NCI-H1436 treated with DMSO at 0.1 percent for 48 hours (cell line): Measurements from ENCODE around the gene IL18RAP.

ENCODE experiments used
- DNase-seq: peaks from one replicate; lab custom pipeline; 2025; lab: John Stamatoyannopoulos, UW

The IL18RAP gene

GRCh38 chr2:102423368-102423767 lies 408 bp downstream of the IL18RAP start:
- no peak for DNase-seq

GRCh38 chr2:102424754-102425153 lies 1.8 kb downstream of the IL18RAP start:
- no peak for DNase-seq

DNA sequence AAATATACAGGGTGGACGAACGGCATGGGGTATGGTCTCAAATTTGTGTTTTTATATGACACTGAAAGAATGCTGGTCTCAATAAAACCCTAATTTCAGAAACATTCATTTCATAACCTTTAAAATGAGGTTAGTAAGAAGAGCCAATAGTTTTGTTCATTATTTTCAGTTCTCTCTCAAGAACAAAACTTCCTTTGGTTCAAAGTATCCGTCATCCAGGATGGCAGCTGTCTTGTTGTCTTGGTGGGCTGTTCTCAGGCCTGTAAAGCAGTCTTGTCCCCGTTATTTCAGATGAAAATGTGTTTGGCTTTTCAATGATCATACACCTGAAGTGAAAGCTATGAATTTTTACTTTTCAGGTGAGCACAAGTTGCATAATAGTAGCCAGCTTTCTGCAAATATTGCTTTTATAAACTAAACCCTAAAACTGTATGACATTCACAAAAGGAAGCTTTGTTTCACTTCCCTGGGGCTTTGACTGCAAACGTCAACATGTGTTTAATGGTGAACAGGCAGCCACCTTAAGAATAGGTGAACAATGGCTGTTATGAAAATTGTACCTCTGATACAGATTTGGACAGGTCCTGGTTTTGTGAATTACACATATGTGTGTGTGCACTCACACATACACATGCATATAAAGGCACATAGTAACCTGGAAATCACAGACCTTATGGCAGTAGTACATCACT lies 2.6 kb downstream of the IL18RAP start:
- no peak for DNase-seq

GRCh38 chr2:102427249-102427648 lies 4.3 kb downstream of the IL18RAP start:
- no peak for DNase-seq

GRCh38 chr2:102428573-102428972 lies 5.6 kb downstream of the IL18RAP start:
- no peak for DNase-seq

DNA sequence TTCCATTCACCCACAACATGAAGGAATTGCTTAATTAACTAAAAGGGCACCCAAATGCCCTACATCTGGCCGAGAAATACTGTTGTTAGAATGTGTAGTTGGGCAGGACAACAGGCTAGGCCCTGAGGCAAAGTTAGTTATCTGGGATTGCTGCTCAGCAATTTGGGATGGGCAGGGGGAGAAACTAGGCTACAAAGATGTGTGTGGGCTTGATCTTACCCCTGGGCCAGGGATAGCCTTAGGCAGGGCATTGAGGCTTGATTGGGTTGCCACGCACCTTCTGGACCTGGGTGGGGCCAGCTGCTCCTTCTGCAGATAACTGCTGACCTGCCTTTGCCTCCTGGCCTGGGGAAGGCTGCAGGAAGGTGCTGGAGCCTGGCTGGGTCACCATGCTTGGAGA lies 9.4 kb downstream of the IL18RAP start:
- no peak for DNase-seq

DNA sequence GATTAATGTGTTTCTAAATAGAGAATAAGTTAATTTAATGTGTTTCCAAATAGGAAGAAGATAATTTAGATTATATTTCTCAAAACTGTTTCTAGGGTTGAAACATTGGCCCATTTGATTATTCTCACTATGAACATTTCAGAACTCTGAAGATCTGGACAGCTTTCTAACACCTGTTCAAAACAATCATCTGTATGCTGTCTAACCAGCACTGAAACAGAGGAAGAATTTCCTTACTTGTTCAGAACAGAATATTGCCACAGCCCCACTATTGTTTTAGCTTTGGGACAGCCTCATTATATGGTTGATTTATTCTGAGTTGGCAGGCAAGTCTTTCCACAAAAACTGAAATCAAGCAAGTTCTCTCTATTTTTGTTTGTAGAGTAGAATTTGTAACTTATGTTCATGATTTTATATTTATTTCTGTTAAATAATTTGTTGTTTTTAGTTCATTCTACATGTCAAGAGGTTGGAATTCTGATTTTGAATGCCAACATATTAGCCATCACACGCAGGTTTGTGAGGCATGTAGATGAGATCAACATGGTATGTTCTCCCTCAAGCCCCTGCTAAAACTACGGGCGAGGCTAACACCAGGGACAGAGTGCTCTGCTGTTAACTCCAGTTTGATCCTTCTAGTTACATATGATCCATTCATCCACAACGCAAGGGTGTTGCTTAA lies 11.2 kb downstream of the IL18RAP start:
- no peak for DNase-seq

DNA sequence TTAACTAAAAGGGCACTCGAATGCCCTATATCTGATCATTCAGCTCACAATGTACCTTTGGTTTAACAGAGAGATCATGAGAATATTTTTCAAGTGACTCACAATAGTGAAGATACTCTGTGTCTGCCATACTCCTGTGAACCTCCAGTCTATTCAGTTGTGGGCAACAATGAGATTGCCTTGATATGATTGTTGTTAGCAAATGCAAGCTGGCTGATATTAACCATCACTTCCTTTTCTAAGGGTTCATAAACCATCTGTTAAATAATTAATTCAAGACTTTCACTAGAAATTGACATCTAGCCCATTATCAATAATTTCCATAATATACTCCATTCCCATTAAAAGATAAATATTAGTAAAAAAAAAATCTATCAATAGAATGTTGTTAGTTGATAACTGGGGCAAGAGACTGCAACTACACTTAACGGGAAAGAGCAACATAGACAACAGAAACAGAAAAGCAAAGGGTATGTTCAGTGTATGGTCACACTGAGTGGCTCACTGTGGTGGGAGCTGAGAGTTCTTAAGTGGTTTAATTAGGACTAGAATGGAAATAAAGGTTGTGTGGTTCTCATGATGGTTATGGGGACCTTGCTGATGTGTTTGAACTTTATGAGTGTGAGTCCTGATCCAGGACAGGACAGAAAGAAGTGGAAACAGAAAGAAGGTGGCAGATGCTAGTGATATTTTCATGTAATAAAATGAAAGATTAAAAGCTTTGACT lies 11.9 kb downstream of the IL18RAP start:
- DNase-seq: no peak

DNA sequence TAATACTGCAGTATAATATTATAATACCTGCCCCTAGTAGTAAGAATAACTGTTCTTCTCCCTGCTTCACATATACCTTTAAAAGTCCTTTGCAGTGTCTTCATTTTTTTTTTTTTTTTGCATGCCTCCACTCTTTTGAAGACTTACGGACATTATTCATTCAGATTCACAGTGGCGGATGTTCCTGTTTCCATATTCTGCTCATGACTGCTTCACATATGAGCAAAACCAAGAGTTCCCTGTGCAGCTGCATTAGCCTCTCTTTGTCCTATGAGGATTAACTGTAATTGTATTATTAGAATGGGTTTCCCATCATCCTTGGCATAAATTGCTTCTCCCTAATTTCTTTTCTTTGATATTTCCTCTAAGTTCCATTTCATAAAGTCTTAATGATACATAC lies 12.8 kb downstream of the IL18RAP start:
- DNase-seq: no peak

- DNase-seq: no peak
Observed at GRCh38 chr2:102436323-102436722, 13.4 kb downstream of the IL18RAP start.

GRCh38 chr2:102437122-102437521 lies 14.2 kb downstream of the IL18RAP start:
- no peak for DNase-seq

- DNase-seq: no peak
Observed at GRCh38 chr2:102438111-102438510, 15.2 kb downstream of the IL18RAP start.

- no peak for DNase-seq
Observed at GRCh38 chr2:102438578-102438977, 15.6 kb downstream of the IL18RAP start.

DNA sequence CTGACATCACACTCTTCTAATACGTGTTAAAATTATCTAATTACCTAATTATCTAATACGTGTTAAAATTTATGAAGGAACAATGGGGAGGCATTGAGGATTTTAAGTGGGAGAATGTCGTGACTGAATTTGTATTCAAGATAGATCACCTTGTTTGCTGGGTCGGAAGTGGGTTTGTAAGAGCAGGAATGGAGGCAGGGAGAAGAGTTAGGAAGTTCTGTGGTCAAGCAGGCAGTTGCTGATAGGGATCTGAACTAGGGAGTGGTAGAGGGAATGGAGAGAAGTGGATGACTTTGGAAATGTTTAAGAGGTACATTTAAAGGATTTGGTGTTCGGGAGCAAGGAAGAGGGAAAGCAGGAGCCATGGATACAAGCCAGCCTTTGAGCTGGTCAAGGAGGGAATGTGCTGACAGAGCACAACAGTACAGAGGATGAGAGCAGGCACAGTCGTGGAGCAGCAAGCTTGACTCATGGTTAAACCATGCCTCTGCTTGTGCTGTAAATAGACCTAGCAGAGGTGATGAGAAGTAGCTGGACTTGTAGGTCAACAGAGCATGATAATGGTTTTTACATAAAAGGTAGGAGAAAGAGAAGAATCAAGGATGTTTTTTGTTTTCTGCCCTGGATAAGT lies 16.2 kb downstream of the IL18RAP start:
- no peak for DNase-seq

DNA sequence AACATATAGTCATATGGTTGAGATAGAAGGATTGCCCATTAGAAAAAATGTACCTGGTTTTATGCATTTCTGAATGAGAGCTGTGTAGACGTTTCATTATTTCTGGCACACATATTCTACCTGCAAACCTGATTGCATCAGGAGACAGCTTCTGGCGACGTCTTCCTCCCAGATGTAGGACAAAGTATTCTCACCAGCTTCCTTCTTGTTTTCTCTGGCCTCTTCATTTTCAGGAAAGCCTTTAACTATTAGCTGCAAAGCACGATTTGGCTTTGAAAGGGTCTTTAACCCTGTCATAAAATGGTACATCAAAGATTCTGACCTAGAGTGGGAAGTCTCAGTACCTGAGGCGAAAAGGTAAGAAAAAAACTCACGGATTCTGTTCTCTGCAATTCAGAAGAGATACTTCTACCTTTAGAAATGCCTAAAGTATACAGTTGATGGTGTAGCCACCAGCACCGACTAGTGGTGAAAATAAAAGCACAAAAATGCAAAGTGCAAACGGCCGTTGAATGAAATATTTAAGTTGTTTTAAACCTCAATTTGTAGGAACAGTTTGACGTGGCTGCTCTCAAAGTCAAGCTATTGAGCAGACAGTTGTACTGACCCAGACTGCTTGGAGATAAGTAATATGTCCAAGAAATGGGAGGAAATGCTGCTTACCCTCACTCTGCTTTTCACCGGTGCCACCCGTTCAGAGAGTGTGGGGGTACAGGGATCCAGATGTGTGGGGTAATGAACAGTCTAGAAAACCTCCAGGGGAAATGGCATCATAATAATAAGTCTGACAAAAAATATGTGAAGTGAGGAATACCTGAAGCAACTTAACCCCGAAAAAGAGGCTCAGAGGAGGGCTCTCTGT lies 20.2 kb downstream of the IL18RAP start:
- DNase-seq: no peak

DNA sequence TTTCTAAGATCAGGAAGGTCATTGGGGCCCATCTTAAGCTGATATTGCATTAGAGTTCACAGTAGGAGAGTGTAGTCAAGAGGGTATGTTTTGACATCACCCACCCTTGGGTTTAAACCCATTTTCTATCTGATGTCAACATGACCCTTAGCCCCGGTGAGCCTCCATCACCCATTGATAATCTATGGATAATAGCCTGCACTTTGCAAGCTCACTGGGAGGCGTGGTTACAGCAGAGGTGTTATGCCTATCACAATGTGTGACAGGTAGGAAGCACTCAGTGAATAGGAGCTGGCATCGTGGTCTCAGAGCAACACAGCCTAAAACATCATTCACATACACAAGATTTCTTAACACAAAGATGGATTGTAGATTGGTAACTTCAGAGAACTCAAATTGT lies 21.3 kb downstream of the IL18RAP start:
- DNase-seq: no peak

GRCh38 chr2:102446936-102447335 lies 24.0 kb downstream of the IL18RAP start:
- no peak for DNase-seq

DNA sequence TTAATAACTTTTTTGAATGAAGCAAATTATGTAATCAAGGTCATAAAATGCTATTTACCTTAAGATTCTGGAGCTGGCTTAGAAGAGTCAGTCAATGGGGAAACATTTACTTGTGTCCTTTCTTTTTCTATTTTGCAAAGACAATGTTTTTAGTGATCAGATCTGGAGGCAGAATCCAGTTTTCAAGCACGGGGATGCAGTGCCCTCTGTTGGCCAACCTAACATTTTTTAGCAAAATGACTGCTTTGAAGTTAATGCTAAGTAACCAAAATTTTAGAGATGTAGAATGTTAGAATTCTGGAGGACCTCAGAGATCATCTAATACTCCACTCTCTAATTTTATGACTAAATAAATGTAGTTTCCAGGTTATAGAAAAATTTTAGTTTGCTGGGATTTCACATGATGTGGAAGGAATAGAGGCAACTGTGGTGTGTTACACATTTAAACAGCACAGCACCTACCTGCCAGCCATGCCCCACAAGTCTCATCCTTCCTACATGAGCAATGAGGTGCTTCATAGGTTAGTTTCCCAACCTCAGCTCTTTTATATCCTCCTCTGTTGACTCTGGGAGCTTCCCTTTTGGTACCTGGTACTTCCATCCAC lies 26.5 kb downstream of the IL18RAP start:
- no peak for DNase-seq

GRCh38 chr2:102451968-102452367 lies 29.0 kb downstream of the IL18RAP start:
- no peak for DNase-seq

GRCh38 chr2:102453501-102453900 lies 30.5 kb downstream of the IL18RAP start:
- DNase-seq: no peak

- no peak for DNase-seq
Observed at GRCh38 chr2:102455061-102455670, 32.2 kb downstream of the IL18RAP start.
